GM12891 (cell line): ENCODE results near the gene OSBPL5.

Experiments
- PAX5 ChIP-seq: IDR thresholded peaks from 2 replicates; pipeline ENCODE4 v1.6.1; 2011; ENCODE audit warnings: low read length, moderate library complexity, mild to moderate bottlenecking; ENCODE audit not compliant: insufficient read depth, severe bottlenecking
- POLR2A ChIP-seq: IDR thresholded peaks from 2 replicates; pipeline ENCODE4 v1.6.1; 2011; ENCODE audit warnings: low read depth, low read length, control low read depth
- POLR2AphosphoS5 ChIP-seq: IDR thresholded peaks from 2 replicates; pipeline ENCODE4 v1.6.1; 2011; ENCODE audit warnings: low read depth, low read length, control low read depth
- POU2F2 ChIP-seq: IDR thresholded peaks from 2 replicates; pipeline ENCODE4 v1.6.1; 2011; ENCODE audit warnings: low read depth, mild to moderate bottlenecking, control low read depth, low read length, moderate library complexity
- SPI1 ChIP-seq: IDR thresholded peaks from 2 replicates; pipeline ENCODE4 v1.6.1; 2011; ENCODE audit warnings: low read depth, low read length, control low read depth
- TAF1 ChIP-seq: IDR thresholded peaks from 2 replicates; pipeline ENCODE4 v1.6.1; 2011; ENCODE audit warnings: low read depth, low read length, control low read depth

- no peak for TF ChIP-seq POLR2A
- no peak for TF ChIP-seq TAF1
- TF ChIP-seq POLR2AphosphoS5 = no peak
- TF ChIP-seq SPI1 = no peak
- TF ChIP-seq POU2F2 = no peak
- no peak for TF ChIP-seq PAX5
Observed at GRCh38 chr11:3091081-3091845, 73.8 kb downstream of the OSBPL5 start.
